ENCODE results near the gene SLC30A9.

DNA sequence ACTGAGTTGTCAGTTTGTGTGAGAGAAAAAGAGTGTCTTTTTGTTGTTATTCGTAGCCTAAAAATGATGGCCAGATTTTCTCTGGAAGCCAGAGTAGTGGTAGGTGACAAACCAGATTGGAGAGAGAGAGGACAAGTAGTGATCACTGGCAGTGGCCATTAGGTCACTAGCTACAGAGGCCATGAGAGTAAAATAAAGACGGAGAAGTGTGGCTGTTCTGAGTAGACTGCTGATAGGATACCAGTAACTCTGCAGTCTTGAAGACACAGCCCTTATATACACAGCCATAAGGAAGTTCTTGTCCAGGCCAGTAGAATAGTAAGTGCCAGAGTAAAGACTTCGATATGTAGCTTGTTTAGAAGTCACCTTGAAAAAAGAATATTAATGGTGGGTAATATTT lies 7.7 kb downstream of the SLC30A9 start:
- TF ChIP-seq BHLHE40 (IDR thresholded peaks at IDR 0.05; ENCODE audit: low read depth, low read length) (no peak), POLR2A (IDR thresholded peaks at IDR 0.05; ENCODE audit: low read length) (no peak), RNF2 (IDR thresholded peaks at IDR 0.05; ENCODE audit: borderline replicate concordance, low read depth) (no peak), ZFP36 (IDR thresholded peaks at IDR 0.05; ENCODE audit: borderline replicate concordance, partially characterized antibody) (no peak)
- TF ChIP-seq, protein P1, sequence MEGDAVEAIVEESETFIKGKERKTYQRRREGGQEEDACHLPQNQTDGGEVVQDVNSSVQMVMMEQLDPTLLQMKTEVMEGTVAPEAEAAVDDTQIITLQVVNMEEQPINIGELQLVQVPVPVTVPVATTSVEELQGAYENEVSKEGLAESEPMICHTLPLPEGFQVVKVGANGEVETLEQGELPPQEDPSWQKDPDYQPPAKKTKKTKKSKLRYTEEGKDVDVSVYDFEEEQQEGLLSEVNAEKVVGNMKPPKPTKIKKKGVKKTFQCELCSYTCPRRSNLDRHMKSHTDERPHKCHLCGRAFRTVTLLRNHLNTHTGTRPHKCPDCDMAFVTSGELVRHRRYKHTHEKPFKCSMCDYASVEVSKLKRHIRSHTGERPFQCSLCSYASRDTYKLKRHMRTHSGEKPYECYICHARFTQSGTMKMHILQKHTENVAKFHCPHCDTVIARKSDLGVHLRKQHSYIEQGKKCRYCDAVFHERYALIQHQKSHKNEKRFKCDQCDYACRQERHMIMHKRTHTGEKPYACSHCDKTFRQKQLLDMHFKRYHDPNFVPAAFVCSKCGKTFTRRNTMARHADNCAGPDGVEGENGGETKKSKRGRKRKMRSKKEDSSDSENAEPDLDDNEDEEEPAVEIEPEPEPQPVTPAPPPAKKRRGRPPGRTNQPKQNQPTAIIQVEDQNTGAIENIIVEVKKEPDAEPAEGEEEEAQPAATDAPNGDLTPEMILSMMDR (IDR thresholded peaks at IDR 0.05) = no peak
- TF ChIP-seq, protein P2, sequence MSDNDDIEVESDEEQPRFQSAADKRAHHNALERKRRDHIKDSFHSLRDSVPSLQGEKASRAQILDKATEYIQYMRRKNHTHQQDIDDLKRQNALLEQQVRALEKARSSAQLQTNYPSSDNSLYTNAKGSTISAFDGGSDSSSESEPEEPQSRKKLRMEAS (IDR thresholded peaks at IDR 0.05) = no peak
